CD4-positive, CD25-positive, alpha-beta regulatory T cell (primary cell): ENCODE results near the gene PLXNB3. TPM values are rescaled to one million over a fixed set of nuclear protein-coding genes. Genes with fewer than 3 reads are reported as not detected.

ENCODE experiments used
- ATAC-seq, 2 donors: fragments of 150-1000 bp; cut with Tn5 transposase; one replicate each; pipeline ENCODE4 v1.10.0; 2021; ENCODE audit warnings: low read depth in 2 of 2, moderate number of reproducible peaks in 2 of 2, moderate library complexity in 1 of 2
- DNase-seq, 3 donors: peaks; one replicate each; pipeline versions ENCODE4 v3.0.0 to v3.0.0-alpha.2; 2012 to 2022; ENCODE audit warnings: mixed read lengths in 1 of 3
- H3K27ac ChIP-seq: one replicate; pipeline ENCODE4 v1.7.0; 2013; ENCODE audit warnings: mild to moderate bottlenecking, low read length; ENCODE audit not compliant: insufficient read depth, poor library complexity, severe bottlenecking
- H3K27me3 ChIP-seq: one replicate; pipeline ENCODE4 v1.7.0; 2013; ENCODE audit warnings: low read length; ENCODE audit not compliant: control insufficient read depth, insufficient read depth
- H3K36me3 ChIP-seq: one replicate; pipeline ENCODE4 v1.7.0; 2013; ENCODE audit warnings: mild to moderate bottlenecking, low read length, moderate library complexity; ENCODE audit not compliant: control insufficient read depth, insufficient read depth
- H3K4me1 ChIP-seq: 2 replicates; pipeline ENCODE4 v1.7.0; 2013; ENCODE audit warnings: mild to moderate bottlenecking, low read length; ENCODE audit not compliant: insufficient read depth, control insufficient read depth, poor library complexity, severe bottlenecking
- H3K4me3 ChIP-seq: one replicate; pipeline ENCODE4 v1.7.0; 2013; ENCODE audit warnings: low read depth, mild to moderate bottlenecking, low read length, moderate library complexity
- H3K9me3 ChIP-seq, 2 experiments: 1 replicate in 1 of 2; 2 replicates in 1 of 2; pipeline ENCODE4 v1.7.0; 2013; ENCODE audit warnings: low read length in 2 of 2, mild to moderate bottlenecking in 1 of 2, moderate library complexity in 1 of 2; ENCODE audit not compliant: control insufficient read depth in 2 of 2
- H3K27ac Mint-ChIP-seq, 3 donors: one replicate each; pipeline ENCODE4 v1.8.0; 2020 to 2022; ENCODE audit warnings: mild to moderate bottlenecking in 3 of 3, mixed read lengths in 3 of 3, moderate library complexity in 2 of 3
- H3K27me3 Mint-ChIP-seq: one replicate; pipeline ENCODE4 v1.8.0; 2022; ENCODE audit warnings: mild to moderate bottlenecking, mixed read lengths
- H3K36me3 Mint-ChIP-seq: one replicate; pipeline ENCODE4 v1.8.0; 2020; ENCODE audit warnings: mixed read lengths
- H3K4me1 Mint-ChIP-seq, 4 donors: one replicate each; pipeline ENCODE4 v1.8.0; 2020 to 2022; ENCODE audit warnings: mixed read lengths in 4 of 4, mild to moderate bottlenecking in 1 of 4
- H3K4me3 Mint-ChIP-seq, 4 donors: one replicate each; pipeline ENCODE4 v1.8.0; 2020 to 2022; ENCODE audit warnings: mild to moderate bottlenecking in 4 of 4, mixed read lengths in 4 of 4, moderate library complexity in 3 of 4
- H3K9me3 Mint-ChIP-seq, 7 donors: one replicate each; pipeline ENCODE4 v1.8.0; 2020 to 2022; ENCODE audit warnings: mixed read lengths in 7 of 7, mild to moderate bottlenecking in 3 of 7, moderate library complexity in 2 of 7
- polyA plus RNA-seq, 4 donors: library from polyadenylated mRNA; unstranded; fragments of 300-500 nt; fragmentation: Illumina TruSeq; gene quantifications; one replicate each; pipeline ENCODE4 v1.2.3, GENCODE V29; 2021
- total RNA-seq: library from RNA; stranded (reverse); gene quantifications from one replicate; pipeline ENCODE4 v1.2.3, GENCODE V29; 2022

The PLXNB3 gene
- total and polyA plus RNA-seq, 5 donors from 2014 or later, result 0.52 TPM; not detected in 4

DNA sequence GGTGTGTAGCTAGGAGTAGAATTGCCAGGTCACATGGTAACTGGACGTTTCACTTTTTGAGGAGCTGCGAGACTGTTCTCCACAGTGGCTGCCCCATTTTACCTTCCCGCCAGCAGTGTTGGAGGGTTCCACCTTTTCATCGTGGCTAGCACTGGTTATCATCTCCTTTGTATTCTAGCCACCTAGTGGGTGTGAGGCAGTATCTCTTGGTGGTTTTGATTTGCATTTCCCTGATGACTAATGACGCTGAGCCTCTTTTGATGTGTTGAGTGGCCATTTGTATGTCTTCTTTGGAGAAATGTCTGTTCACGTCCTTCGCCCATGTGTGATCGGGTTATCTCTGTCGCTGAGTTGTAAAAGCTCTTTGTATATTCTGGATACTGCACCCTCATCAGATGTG, 28.8 kb upstream of the PLXNB3 start:
- H3K36me3 Mint-ChIP-seq, result peaks cover 15% of the 10 kb centered on the region
- H3K27me3 ChIP-seq, result no peaks in the 10 kb centered on the region
- DNase-seq (peak in 1 of 3 donors; percentile 48), ATAC-seq (peak; percentile 37 to 53)
- H3K9me3 ChIP-seq, result no peaks in the 10 kb centered on the region
- H3K27ac Mint-ChIP-seq, result no peak overlapping the region
- no peaks in the 10 kb centered on the region for H3K27me3 Mint-ChIP-seq
- H3K4me3 ChIP-seq, result no peak overlapping the region
- no peaks in the 10 kb centered on the region for H3K36me3 ChIP-seq
- H3K27ac ChIP-seq, result no peak overlapping the region
- H3K4me1 ChIP-seq, result peaks cover 2% of the 10 kb centered on the region
- H3K4me1 Mint-ChIP-seq, result peaks cover 5 to 19% (median 14%) of the 10 kb centered on the region in 4 donors
- peak overlapping the region in 1 of 4 donors; percentile 41 for H3K4me3 Mint-ChIP-seq
- peaks cover 0 to 3% (median 0%) of the 10 kb centered on the region in 7 donors for H3K9me3 Mint-ChIP-seq

DNA sequence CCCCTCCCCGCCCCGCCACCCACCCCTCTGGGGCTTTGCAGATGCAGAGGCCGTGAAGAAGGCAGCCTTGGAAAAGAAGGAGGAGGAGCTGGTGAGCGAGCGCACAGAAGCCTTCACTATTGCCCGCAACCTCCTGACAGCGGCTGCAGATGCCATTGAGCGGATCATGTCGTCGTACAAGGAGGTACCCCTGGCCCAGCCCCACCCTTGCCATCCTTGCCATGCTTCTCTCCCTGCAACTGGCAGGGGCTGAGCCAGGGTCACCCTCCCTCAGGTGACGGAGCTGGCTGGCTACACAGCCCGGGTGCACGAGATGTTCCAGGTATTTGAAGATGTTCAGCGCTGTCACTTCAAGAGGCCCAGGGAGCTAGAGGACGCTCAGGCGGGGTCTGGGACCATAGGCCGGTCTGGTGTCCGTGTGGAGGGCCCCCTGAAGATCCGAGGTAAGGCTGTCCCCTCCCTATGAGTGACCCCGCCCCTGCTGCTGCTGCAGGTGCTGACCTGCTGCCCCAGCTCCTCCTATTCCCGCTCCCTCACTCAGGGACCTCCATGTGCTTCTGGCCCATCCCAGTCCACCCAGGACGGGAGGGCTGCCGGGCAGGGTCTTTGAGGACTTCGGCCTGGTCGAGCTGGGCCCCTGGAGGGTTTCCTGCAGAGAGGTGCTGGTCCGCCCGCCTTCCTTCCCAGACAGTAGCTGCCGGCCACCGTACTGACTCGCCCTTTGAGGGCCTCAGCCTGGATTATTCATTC, 27.8 kb upstream of the PLXNB3 start:
- no peak overlapping the region for H3K4me3 ChIP-seq
- peaks cover 8% of the 10 kb centered on the region for H3K4me1 ChIP-seq
- Mint-ChIP-seq H3K36me3 (peaks cover 15% of the 10 kb centered on the region), H3K4me1 (peaks cover 5 to 24% (median 9%) of the 10 kb centered on the region in 4 donors), H3K27me3 (no peaks in the 10 kb centered on the region), H3K4me3 (no peak overlapping the region), H3K27ac (no peak overlapping the region), H3K9me3 (peaks cover 0 to 3% (median 0%) of the 10 kb centered on the region in 7 donors)
- DNase-seq (no peak), ATAC-seq (no peak)
- H3K27me3 ChIP-seq, result no peaks in the 10 kb centered on the region
- no peak overlapping the region for H3K27ac ChIP-seq
- H3K36me3 ChIP-seq, result no peaks in the 10 kb centered on the region
- no peaks in the 10 kb centered on the region for H3K9me3 ChIP-seq

DNA sequence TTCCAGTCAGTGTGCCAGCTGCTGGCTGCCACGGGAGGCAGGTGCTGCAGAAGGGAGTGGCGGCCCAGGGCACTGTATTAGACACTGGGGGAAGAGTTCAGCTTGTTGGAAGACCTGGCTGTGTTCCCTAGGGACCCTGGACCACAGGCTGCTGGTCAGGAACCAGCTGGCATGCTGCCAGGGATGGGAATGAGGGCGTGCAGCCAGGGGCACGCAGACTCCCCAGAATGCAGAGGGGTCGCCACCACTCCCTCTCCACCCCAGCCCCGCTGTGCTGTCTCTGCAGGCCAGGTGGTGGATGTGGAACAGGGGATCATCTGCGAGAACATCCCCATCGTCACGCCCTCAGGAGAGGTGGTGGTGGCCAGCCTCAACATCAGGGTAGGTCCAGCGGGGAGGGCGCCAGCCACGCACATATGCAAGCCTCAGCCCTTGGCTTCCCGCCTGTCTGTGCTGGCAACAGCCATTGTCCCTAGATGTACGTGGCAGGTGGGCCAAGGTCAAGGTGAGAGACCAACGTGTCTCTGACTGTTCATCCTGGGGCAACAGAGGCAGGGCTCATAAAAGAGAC, 27.1 kb upstream of the PLXNB3 start:
- no peak overlapping the region for H3K4me3 ChIP-seq
- no peak overlapping the region for H3K4me3 Mint-ChIP-seq
- no peak overlapping the region for H3K27ac Mint-ChIP-seq
- no peak for DNase-seq
- H3K36me3 Mint-ChIP-seq, result peaks cover 8% of the 10 kb centered on the region
- H3K27ac ChIP-seq, result no peak overlapping the region
- no peak for ATAC-seq
- H3K4me1 ChIP-seq, result peaks cover 8% of the 10 kb centered on the region
- no peaks in the 10 kb centered on the region for H3K27me3 Mint-ChIP-seq
- H3K27me3 ChIP-seq, result no peaks in the 10 kb centered on the region
- peaks cover under 1 to 23% (median 7%) of the 10 kb centered on the region in 4 donors for H3K4me1 Mint-ChIP-seq
- H3K9me3 Mint-ChIP-seq, result peaks cover 0 to under 1% (median 0%) of the 10 kb centered on the region in 7 donors
- H3K9me3 ChIP-seq, result no peaks in the 10 kb centered on the region
- no peaks in the 10 kb centered on the region for H3K36me3 ChIP-seq

DNA sequence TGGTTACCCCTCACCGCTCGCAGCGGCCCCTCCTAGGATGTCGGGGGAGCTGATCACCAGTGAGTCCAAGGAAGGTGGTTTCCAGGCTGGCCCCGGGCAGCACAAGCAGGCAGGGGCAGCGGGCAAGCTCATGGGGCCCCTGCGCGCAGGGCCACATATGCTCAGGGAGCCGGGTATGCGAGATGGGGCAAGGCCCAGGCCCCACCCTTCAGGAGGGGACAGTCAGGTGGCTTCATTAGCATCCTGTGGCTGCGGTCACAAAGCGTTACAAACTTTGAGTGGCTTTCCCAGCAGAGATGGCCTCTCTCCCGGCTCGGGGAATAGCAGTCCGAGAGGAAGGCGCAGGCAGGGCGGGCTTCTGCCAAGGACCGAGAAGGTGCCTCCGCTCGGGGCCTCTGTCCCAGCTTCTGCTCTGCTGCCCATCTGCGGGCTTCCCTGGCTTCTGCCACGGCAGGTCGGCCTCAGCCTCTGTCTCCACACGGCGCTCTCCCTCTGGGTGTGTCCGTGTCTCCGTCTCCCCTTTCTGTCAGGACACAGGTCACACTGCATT, 25.9 kb upstream of the PLXNB3 start:
- ATAC-seq, result no peak

DNA sequence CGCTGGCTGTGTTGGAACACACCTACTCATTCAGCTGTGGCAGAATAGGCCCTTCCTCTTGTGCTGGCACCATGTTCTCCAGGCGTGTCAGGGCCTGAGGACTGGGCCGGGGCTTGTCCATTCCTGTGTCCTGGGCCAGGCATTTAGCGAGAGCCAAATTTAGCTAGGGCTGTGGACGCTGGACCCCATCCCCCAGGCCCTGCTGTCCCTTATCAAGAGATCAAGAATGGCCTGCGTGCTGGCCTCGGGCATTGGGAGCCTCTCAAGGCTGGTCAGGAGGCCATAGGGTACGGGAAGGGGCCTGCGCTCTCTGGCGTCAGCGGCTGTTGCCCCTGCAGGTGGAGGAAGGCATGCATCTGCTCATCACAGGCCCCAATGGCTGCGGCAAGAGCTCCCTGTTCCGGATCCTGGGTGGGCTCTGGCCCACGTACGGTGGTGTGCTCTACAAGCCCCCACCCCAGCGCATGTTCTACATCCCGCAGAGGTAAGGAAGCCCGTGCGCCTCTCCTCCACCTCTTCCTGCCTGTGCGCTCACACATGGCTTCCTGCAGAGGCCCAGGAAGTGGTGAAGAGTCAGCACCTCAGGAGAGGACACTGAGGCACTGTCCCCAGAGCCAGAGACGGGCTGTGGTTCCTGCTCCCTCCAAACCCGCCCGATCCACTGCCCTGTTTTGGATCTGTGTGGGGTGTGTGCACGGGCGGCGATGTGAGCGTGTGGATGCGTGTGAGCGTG, 24.1 kb upstream of the PLXNB3 start:
- Histone ChIP-seq H3K4me3 (no peak overlapping the region), H3K27ac (no peak overlapping the region), H3K36me3 (no peaks in the 10 kb centered on the region), H3K27me3 (no peaks in the 10 kb centered on the region), H3K4me1 (peaks cover 11% of the 10 kb centered on the region), H3K9me3 (no peaks in the 10 kb centered on the region)
- H3K27me3 Mint-ChIP-seq, result no peaks in the 10 kb centered on the region
- no peaks in the 10 kb centered on the region for H3K9me3 Mint-ChIP-seq
- peaks cover 5% of the 10 kb centered on the region for H3K36me3 Mint-ChIP-seq
- peak overlapping the region in 2 of 4 donors; percentile 35 to 47 for H3K4me3 Mint-ChIP-seq
- ATAC-seq (peak; percentile 59 to 61), DNase-seq (peak in 1 of 3 donors; percentile 66)
- H3K27ac Mint-ChIP-seq, result no peak overlapping the region
- H3K4me1 Mint-ChIP-seq, result peaks cover 0 to 25% (median 7%) of the 10 kb centered on the region in 4 donors

More for the DNA sequence above, 25.9 kb upstream of the PLXNB3 start:
- Histone ChIP-seq H3K9me3 (no peaks in the 10 kb centered on the region), H3K27ac (no peak overlapping the region), H3K36me3 (no peaks in the 10 kb centered on the region), H3K4me3 (no peak overlapping the region), H3K4me1 (peaks cover 8% of the 10 kb centered on the region), H3K27me3 (no peaks in the 10 kb centered on the region)
- peaks cover 0 to 23% (median 7%) of the 10 kb centered on the region in 4 donors for H3K4me1 Mint-ChIP-seq
- no peak overlapping the region for H3K4me3 Mint-ChIP-seq
- peaks cover 5% of the 10 kb centered on the region for H3K36me3 Mint-ChIP-seq
- H3K27me3 Mint-ChIP-seq, result no peaks in the 10 kb centered on the region
- H3K9me3 Mint-ChIP-seq, result no peaks in the 10 kb centered on the region
- no peak overlapping the region for H3K27ac Mint-ChIP-seq
- no peak for DNase-seq

DNA sequence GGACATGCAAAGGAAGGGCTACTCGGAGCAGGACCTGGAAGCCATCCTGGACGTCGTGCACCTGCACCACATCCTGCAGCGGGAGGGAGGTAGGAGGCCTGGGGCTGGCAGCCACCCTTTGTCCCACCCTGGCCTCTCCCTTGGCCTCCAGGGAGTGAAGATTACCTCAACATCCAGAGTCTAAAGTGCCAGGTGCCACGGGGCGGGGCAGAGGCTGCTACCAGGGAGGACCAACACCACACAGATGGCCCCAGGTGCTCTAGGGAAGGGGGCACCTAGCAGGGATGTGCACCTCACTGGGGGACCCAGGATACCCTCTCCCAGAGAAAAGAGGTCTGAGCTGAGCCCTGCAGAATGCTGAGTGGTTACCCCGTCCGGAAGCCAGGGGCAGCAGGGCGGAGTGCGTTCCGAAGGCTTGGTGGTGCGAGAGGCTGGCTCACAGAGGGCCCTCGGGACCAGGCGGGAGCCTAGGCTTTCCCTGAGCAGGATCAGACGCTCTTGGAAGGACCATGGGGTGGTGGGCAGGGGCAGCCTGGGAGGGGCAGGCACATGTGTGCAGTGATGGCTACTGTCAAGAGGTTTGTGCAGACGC, 23.3 kb upstream of the PLXNB3 start:
- H3K27ac Mint-ChIP-seq, result no peak overlapping the region
- no peak overlapping the region for H3K27ac ChIP-seq
- no peaks in the 10 kb centered on the region for H3K27me3 Mint-ChIP-seq
- peaks cover 0 to 19% (median under 1%) of the 10 kb centered on the region in 4 donors for H3K4me1 Mint-ChIP-seq
- H3K9me3 Mint-ChIP-seq, result no peaks in the 10 kb centered on the region
- no peak for ATAC-seq
- no peak overlapping the region for H3K4me3 ChIP-seq
- peaks cover 11% of the 10 kb centered on the region for H3K4me1 ChIP-seq
- DNase-seq, result no peak
- H3K36me3 ChIP-seq, result no peaks in the 10 kb centered on the region
- H3K27me3 ChIP-seq, result no peaks in the 10 kb centered on the region
- no peak overlapping the region for H3K4me3 Mint-ChIP-seq
- H3K9me3 ChIP-seq, result no peaks in the 10 kb centered on the region
- H3K36me3 Mint-ChIP-seq, result no peaks in the 10 kb centered on the region

DNA sequence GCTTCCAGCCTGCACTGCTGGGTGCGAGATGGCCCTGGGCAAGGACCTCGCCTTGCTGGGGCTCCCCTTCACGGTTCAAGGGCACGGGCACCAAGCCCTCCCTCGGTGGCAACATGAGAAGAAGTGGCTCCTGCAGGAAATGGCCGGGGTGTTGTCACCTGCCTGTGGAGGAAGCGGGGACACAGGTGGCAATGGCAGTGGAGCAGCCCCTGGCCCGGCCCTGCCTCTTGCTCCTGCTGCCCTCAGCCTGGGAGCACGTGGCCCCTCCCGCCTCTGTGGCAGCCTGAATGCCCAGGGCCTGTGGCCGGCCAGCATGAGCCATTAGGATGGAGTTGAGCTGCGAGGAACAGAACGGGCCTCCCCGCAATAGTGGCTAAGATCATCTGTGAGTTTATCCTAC, 22.6 kb upstream of the PLXNB3 start:
- DNase-seq (no peak), ATAC-seq (no peak)
- no peaks in the 10 kb centered on the region for H3K9me3 ChIP-seq
- H3K9me3 Mint-ChIP-seq, result no peaks in the 10 kb centered on the region
- H3K4me1 Mint-ChIP-seq, result peaks cover 0 to 19% (median 0%) of the 10 kb centered on the region in 4 donors
- no peaks in the 10 kb centered on the region for H3K27me3 Mint-ChIP-seq
- peaks cover 11% of the 10 kb centered on the region for H3K4me1 ChIP-seq
- no peaks in the 10 kb centered on the region for H3K36me3 Mint-ChIP-seq
- no peak overlapping the region for H3K27ac Mint-ChIP-seq
- H3K27ac ChIP-seq, result no peak overlapping the region
- H3K27me3 ChIP-seq, result no peaks in the 10 kb centered on the region
- H3K4me3 Mint-ChIP-seq, result no peak overlapping the region
- H3K36me3 ChIP-seq, result no peaks in the 10 kb centered on the region
- no peak overlapping the region for H3K4me3 ChIP-seq
